Superior temporal gyrus (tissue), 1 donor: ENCODE measurements around the gene NUDT16L1.

ENCODE experiments used
- DNase-seq: peaks from one replicate; pipeline ENCODE4 v3.0.0-alpha.2; 2016; ENCODE audit errors: extremely low spot score

Gene NUDT16L1

DNA sequence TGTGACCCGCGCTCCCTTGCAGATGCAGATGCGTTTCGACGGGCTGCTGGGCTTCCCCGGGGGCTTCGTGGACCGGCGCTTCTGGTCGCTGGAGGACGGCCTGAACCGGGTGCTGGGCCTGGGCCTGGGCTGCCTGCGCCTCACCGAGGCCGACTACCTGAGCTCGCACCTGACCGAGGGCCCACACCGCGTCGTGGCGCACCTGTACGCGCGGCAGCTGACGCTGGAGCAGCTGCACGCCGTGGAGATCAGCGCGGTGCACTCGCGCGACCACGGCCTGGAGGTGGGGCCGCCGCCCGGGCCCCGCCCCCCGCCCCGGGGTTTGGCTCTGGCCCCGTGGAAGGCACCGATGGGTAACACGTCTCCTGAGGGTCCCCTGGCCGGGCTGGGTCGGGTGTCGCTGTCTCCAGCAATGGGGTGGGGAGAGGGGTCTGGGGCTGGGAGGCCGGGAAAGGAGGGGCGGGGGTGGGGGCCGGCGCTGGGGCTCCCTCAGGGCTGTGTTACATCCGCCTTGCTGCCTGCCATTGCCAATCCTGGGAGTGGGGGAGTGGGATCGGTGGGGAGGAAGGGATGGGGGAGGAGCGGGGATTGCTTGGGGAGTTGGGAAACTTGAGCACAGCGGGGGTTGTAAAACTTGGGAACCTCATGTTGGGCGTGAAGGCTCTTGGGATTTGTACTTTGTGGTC is 737 bp downstream of the NUDT16L1 start:
- DNase-seq, result no peak

GRCh38 chr16:4694642-4695451 is 1.5 kb downstream of the NUDT16L1 start:
- peak; percentile 45 for DNase-seq

- no peak for DNase-seq
Observed at GRCh38 chr16:4695473-4696171, 2.3 kb downstream of the NUDT16L1 start.

DNA sequence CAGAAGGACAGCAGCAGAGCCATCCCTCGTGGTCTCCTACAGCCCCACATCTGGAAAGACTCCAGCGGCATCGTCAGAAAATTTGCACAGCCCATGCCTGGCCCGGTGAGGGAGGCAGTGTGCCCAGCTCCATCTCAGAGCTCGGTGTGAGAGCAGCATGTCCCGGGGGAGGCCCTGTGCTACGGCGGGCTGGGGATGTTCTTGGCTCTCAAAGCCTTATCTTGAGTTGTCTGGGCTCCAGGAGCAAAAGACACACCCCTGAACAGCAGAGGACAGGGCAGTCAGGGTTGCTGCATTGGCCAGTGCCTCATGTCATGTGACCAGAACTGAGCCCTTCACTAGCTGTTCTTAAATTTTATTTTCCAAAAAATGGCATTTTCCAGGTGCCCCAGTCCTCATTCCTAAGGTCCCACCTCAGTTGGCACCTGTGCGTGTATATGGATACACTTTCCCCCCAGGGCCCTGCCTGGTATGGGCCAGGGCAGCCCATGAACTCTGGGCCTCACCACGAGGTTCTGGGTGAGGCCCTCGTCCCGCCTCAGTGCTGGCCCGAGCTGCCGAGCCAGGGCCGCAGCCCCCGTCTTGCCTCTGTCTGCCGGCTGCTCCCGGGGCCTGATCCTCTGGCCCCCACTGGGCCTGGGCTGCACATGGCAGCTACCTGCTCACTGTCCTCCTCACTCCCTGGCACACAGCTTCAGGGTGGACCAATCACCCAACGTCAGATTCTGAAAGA is 3.0 kb downstream of the NUDT16L1 start:
- DNase-seq, result no peak

GRCh38 chr16:4696905-4697847 is 3.8 kb downstream of the NUDT16L1 start:
- DNase-seq, result no peak

DNA sequence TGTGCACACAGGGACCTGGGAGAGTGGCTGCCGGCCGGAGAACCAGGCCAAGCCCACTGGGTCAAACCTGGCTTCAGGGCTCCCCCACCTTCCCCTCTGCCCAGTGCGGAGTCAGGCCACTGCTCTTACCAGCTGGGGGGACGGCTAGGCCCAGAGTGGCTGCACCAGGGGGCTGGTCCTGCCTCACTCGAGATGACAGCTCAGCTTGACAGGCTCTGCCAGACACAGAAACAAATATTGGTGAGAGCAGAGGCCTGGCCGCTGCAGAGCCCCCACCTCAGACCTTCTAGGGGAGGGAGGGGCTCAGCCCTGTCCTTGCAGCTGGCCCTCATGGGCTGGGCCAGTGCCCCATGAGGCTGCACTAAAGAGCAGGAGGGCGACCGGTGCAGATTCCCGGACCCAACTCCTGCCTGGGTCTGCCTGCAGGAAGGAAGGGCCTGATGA is 4.5 kb downstream of the NUDT16L1 start:
- no peak for DNase-seq

GRCh38 chr16:4698321-4699045 is 5.1 kb downstream of the NUDT16L1 start:
- DNase-seq, result no peak

- DNase-seq, result no peak
Observed at GRCh38 chr16:4699046-4699556, 5.7 kb downstream of the NUDT16L1 start.

- DNase-seq, result no peak
Observed at GRCh38 chr16:4700380-4700996, 7.1 kb downstream of the NUDT16L1 start.

DNA sequence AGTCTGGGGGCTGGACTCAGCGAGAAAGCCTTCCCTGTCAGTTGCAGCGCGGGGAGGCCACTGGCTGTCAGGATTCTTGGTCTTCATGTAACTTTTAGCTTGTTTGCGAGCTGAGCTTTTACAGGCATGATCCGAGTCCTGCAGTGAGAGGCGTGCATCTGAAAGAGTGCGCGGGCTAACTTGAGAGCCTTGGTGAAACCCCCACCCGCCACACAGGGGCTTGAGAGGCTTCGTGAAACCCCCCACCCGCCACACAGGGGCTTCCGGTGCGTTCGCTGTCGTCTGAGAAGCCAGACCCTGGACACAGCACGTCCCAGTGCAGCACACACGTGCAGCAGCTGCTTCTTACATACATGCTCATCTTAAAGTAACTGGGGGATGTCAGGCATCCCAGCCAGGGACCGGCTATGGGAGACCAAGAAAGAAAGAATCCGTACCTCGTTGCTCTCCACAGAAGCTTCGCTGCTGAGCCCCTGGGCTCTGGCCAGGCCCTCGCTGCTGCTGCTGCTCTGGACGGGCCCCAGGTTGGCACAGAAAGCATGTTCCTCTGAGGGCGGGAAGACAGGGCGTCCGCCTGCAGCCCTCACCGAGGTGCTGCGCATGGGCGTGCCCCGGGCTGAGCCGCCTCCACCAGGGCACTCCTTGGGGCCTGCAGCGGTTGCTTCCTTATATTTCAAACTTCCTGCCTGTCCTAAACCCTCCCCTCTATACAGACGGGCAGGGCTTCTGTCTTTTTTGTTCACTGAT is 7.8 kb downstream of the NUDT16L1 start:
- DNase-seq, result no peak

GRCh38 chr16:4701791-4702465 is 8.6 kb downstream of the NUDT16L1 start:
- DNase-seq, result no peak

DNA sequence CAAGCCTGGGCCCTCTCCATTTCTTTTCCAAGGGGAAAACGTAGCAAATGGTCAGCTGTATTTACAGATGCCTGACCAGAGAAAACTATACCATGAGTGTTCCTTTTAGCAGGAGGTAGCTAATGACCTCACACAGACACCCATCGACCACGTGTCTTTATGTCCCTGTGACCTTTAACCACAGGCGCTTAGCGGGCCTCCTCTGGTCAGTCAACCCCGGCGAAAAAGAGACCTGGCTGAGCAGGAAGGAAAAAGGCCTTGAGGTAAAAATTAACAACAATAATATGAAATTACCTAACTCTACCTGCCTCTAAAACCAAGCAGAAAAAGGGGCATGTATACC is 9.1 kb downstream of the NUDT16L1 start:
- DNase-seq, result no peak

DNA sequence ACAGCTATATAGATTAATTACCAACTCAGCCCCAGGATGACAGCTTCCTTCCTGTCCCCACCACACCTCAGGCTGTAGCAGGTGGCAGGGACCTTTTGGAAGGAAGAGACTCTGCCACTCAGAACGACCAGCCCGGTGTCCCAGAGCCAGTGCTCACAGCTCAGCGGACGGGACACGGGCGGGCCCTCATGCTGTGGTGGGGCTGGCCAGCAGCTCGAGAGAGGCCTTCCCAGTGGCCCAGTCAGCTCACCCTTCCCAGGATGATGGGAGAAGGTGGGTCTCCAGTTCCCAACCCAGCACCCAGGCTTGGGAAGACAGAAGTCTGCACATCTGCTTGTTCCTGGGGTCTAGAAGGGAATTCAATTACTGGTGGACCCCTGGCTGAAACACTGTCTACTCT is 10.5 kb downstream of the NUDT16L1 start:
- DNase-seq, result no peak

DNA sequence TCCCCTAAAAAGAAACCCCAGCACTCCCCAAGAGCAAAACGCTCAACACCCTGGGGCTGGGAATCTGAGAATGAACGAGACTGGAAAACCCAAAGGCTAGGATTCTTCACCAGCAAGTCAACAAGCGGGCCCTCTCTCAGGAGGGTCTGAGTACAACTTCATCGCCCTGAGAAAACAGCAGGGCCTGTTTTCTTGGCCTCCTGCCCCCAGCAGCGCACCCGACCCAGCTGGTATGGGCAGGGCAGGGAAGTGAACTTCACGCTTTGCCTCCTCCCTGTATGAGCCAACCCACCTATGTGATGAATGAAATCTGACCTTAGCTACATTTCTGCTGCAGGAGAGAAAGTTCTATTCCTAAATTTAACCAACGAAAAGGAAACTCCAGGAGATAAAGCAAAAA is 11.1 kb downstream of the NUDT16L1 start:
- no peak for DNase-seq

GRCh38 chr16:4704913-4705312 is 11.6 kb downstream of the NUDT16L1 start:
- DNase-seq, result no peak

DNA sequence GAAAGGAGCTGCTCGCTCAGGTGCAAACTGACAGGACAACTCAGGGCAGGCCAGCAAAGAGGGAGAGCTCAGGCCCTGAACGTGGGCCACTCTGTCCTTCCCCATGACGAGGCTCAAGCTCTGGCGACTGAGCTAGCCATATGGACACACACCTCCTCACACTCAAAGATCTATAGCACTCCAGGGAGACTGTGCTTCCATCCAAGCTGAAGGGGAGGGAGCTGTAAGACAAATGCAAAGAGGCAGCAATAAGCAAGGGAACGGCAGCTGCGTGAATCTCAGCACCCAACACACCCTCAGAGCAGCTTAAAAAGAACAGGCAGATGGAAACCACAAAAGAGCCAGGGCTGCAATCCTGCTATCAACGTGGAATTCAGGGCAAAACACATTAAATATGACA is 13.5 kb downstream of the NUDT16L1 start:
- peak; percentile 25 for DNase-seq

DNA sequence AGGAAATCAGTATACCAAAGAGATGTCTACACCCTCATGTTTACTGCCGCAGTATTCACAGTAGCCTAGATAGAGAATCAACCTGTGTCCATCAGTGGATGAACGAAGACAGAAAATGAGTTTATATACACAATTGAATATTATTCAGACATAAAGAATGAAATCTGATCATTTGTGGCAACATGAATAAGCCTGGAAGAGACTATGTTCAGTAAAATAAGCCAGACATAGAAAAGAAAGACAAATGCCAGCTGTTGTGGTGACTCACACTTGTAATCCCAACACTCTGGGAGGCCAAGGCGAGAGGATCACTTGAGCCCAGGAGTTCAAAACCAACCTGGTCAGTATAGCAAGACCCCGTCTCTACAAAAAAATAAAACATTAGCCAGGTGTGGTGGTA is 16.1 kb downstream of the NUDT16L1 start:
- DNase-seq, result no peak
